Sigmoid colon (tissue), 4 donors: Measurements from ENCODE around the gene CHN2.

ENCODE experiments used
- CTCF ChIP-seq, 4 experiments: fragments of 450-650 bp in 3 of 4; fragments of 200-600 bp in 1 of 4; IDR thresholded peaks; one replicate each; pipeline ENCODE4 v1.5.1; 2016 to 2019; ENCODE audit warnings: antibody characterized with exemption in 4 of 4, mild to moderate bottlenecking in 3 of 4, moderate library complexity in 2 of 4
- EP300 ChIP-seq, 4 donors: sonication (generic); formaldehyde crosslinking; IDR thresholded peaks; one replicate each; pipeline ENCODE4 v1.6.1; 2017; ENCODE audit warnings: antibody characterized with exemption in 4 of 4
- POLR2A ChIP-seq, 2 donors: fragments of 450-650 bp; IDR thresholded peaks; one replicate each; pipeline ENCODE4 v1.6.1; 2016; ENCODE audit warnings: antibody characterized with exemption in 2 of 2, mild to moderate bottlenecking in 2 of 2, moderate library complexity in 2 of 2

DNA sequence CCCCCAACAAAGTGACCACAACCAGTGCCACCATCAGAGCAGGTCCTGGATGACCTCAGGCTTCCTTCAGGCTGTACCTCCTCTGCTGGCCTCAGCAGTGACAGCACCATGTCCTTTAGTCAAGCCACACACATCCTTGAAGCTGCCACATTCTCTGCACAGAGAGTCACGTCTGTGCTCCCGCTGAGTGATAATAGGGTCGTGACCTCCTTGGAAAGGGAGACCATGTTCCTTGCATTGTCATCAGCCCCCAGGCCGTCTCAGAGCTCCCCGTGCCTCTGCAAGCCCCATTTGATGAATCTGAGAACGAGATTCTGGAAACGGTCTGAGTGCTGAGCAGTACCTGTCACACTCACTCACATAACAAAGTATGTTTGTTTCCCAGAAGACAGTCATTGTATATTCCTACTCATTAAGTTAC, 262.6 kb downstream of the CHN2 start:
- TF ChIP-seq CTCF (IDR thresholded peaks at IDR 0.05), result no peak
- no peak for TF ChIP-seq EP300 (IDR thresholded peaks at IDR 0.05)
- no peak for TF ChIP-seq POLR2A (IDR thresholded peaks at IDR 0.05)
